WERI-Rb-1 (cell line): Measurements from ENCODE around the gene RIMS1.

ENCODE experiments used
- DNase-seq: peaks from one replicate; pipeline ENCODE4 v3.0.0-alpha.2; 2020
- H3K27ac ChIP-seq: fragments of 250-450 bp; sonication (Bioruptor Pico); 2 replicates; pipeline ENCODE4 v1.5.1; 2020; ENCODE audit warnings: mild to moderate bottlenecking, moderate library complexity
- H3K27me3 ChIP-seq: fragments of 250-450 bp; sonication (Bioruptor Pico); 2 replicates; pipeline ENCODE4 v1.5.1; 2021; ENCODE audit warnings: mild to moderate bottlenecking, low read depth, moderate library complexity; ENCODE audit not compliant: insufficient read depth, severe bottlenecking
- H3K36me3 ChIP-seq: fragments of 250-450 bp; sonication (Bioruptor Pico); 2 replicates; pipeline ENCODE4 v1.5.1; 2020; ENCODE audit warnings: mild to moderate bottlenecking, moderate library complexity
- H3K4me3 ChIP-seq: 2 replicates; pipeline ENCODE4 v1.5.1; 2011; ENCODE audit warnings: low read depth, mild to moderate bottlenecking, control low read depth, low read length
- H3K9me3 ChIP-seq: fragments of 250-450 bp; sonication (Bioruptor Pico); 2 replicates; pipeline ENCODE4 v1.5.1; 2021; ENCODE audit warnings: mild to moderate bottlenecking, moderate library complexity; ENCODE audit not compliant: severe bottlenecking
- TF ChIP-seq, protein P1 (sequence below): IDR thresholded peaks from 2 replicates; pipeline ENCODE4 v1.5.1; 2011; ENCODE audit warnings: low read depth, mild to moderate bottlenecking, control low read depth, inconsistent platforms, low read length

Gene RIMS1

GRCh38 chr6:72374172-72374571 is 487.8 kb downstream of the RIMS1 start:
- no peak for DNase-seq
- Histone ChIP-seq H3K4me3 (no peak overlapping the region), H3K27me3 (no peaks in the 10 kb centered on the region), H3K9me3 (no peaks in the 10 kb centered on the region), H3K36me3 (no peaks in the 10 kb centered on the region), H3K27ac (no peak overlapping the region)
- TF ChIP-seq, protein P1, sequence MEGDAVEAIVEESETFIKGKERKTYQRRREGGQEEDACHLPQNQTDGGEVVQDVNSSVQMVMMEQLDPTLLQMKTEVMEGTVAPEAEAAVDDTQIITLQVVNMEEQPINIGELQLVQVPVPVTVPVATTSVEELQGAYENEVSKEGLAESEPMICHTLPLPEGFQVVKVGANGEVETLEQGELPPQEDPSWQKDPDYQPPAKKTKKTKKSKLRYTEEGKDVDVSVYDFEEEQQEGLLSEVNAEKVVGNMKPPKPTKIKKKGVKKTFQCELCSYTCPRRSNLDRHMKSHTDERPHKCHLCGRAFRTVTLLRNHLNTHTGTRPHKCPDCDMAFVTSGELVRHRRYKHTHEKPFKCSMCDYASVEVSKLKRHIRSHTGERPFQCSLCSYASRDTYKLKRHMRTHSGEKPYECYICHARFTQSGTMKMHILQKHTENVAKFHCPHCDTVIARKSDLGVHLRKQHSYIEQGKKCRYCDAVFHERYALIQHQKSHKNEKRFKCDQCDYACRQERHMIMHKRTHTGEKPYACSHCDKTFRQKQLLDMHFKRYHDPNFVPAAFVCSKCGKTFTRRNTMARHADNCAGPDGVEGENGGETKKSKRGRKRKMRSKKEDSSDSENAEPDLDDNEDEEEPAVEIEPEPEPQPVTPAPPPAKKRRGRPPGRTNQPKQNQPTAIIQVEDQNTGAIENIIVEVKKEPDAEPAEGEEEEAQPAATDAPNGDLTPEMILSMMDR, result no peak

DNA sequence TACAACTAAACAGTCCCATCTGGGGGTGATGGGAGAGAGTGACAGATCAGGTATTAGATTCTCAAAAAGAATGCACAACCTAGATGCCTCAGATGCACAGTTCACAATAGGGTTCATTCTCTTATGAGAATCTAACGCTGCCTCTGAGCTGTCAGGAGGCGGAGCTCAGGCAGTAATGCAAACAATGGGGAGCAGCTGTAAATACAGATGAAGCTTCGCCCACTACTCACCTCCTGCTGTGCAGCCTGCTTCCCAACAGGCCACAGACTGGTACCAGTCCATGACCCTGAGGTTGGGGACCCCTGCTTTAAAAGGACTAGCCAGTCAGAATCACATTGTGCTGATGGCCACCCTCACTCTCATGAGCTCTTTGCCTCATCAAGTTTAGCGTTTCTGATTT is 488.5 kb downstream of the RIMS1 start:
- no peak overlapping the region for H3K4me3 ChIP-seq
- no peaks in the 10 kb centered on the region for H3K9me3 ChIP-seq
- H3K27ac ChIP-seq, result no peak overlapping the region
- H3K36me3 ChIP-seq, result no peaks in the 10 kb centered on the region
- TF ChIP-seq, protein P1, result no peak
- no peaks in the 10 kb centered on the region for H3K27me3 ChIP-seq
- no peak for DNase-seq

- DNase-seq, result no peak
- Histone ChIP-seq H3K36me3 (no peaks in the 10 kb centered on the region), H3K27ac (no peak overlapping the region), H3K9me3 (no peaks in the 10 kb centered on the region), H3K27me3 (no peaks in the 10 kb centered on the region), H3K4me3 (no peak overlapping the region)
- TF ChIP-seq, protein P1, result no peak
Measured at GRCh38 chr6:72376736-72377135, 490.4 kb downstream of the RIMS1 start.

DNA sequence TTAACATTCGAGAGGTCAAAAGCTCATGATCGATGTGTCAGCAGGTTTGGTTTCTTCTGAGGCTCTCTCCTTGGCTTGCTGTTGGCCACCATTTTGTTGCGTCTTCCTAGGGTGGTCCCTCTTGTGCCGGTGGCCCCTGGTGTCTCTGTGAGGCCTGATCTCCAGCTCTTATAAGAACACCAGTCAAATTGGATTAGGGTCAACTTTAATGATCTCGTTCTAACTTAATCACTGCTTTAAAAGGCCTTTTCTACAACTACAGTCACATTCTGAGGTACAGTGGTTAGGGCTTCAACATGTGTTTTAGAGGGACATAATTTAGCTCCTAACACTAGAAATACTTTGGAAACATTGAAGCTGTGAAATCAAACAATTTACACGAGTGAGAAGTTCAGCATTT is 494.7 kb downstream of the RIMS1 start:
- Histone ChIP-seq H3K36me3 (no peaks in the 10 kb centered on the region), H3K9me3 (no peaks in the 10 kb centered on the region), H3K27ac (no peak overlapping the region), H3K4me3 (no peak overlapping the region), H3K27me3 (no peaks in the 10 kb centered on the region)
- DNase-seq, result no peak
- TF ChIP-seq, protein P1, result no peak

DNA sequence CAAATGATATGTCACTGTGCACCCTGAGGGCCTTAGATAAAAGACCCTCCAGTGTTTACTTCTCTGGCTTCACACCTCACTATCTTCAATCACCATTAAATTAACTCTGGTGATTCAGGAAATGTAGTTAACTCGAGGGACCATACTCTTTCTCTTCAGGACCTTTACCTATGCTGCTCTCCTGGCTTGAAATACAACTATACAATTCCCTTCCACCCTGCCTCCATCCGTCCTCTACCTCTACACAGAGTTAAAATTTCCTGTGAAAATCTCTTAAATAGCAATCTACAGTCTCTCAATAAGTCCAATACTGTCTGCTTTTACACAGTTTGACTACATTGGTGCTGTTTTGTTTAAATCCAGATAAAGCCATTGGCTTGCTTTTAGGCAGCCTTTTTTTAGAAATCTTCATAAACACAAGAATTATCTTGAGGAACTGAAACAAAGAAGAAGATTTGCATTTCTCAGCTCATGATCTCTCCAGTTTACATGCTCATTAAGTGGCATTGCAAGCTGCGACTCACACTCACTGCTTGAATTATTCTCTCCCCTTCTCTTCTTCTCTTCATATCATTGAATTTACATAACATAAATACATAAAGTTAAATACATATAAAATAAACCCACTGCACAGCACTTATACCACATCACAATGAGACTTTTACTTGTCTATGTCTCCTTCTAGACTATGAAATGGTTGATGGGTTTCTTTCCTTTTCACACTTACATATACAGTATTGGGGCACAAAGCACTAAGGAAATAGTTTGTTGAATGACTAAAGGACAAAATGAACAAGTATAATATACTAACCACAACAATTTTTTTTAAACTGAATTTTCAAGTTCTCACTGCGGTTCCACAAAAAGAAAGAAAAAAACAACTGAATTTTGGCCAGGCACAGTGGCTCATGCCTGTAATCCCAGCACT is 496.5 kb downstream of the RIMS1 start:
- Histone ChIP-seq H3K9me3 (no peaks in the 10 kb centered on the region), H3K4me3 (no peak overlapping the region), H3K36me3 (no peaks in the 10 kb centered on the region), H3K27me3 (no peaks in the 10 kb centered on the region), H3K27ac (no peak overlapping the region)
- no peak for DNase-seq
- TF ChIP-seq, protein P1, result no peak
